GM12892 (cell line): ENCODE data around the gene NRN1L.
A peak's percentile ranks its signal among the peaks of the same experiment; 100 is the strongest.
"Not testable (repeated sequence)": the region's sequence is repeated elsewhere in the genome, so short reads cannot be mapped to it uniquely, and the experiment has no call there.

ENCODE experiments used
- DNase-seq: peaks from one replicate; pipeline ENCODE4 v3.0.0; 2011; ENCODE audit not compliant: insufficient read length
- FAIRE-seq: peaks from 2 replicates; lab custom pipeline; 2011; peaks lifted over from hg19 to GRCh38; lab: Jason Lieb, UNC
- POLR2A ChIP-seq: IDR thresholded peaks from 2 replicates; pipeline ENCODE4 v1.6.1; 2011; ENCODE audit warnings: low read depth, low read length, control low read depth
- POLR2AphosphoS5 ChIP-seq: IDR thresholded peaks from 2 replicates; pipeline ENCODE4 v1.6.1; 2011; ENCODE audit warnings: low read depth, low read length, control low read depth
- TAF1 ChIP-seq: IDR thresholded peaks from 2 replicates; pipeline ENCODE4 v1.6.1; 2011; ENCODE audit warnings: low read depth, mild to moderate bottlenecking, control low read depth, low read length, borderline replicate concordance

Gene NRN1L

DNA sequence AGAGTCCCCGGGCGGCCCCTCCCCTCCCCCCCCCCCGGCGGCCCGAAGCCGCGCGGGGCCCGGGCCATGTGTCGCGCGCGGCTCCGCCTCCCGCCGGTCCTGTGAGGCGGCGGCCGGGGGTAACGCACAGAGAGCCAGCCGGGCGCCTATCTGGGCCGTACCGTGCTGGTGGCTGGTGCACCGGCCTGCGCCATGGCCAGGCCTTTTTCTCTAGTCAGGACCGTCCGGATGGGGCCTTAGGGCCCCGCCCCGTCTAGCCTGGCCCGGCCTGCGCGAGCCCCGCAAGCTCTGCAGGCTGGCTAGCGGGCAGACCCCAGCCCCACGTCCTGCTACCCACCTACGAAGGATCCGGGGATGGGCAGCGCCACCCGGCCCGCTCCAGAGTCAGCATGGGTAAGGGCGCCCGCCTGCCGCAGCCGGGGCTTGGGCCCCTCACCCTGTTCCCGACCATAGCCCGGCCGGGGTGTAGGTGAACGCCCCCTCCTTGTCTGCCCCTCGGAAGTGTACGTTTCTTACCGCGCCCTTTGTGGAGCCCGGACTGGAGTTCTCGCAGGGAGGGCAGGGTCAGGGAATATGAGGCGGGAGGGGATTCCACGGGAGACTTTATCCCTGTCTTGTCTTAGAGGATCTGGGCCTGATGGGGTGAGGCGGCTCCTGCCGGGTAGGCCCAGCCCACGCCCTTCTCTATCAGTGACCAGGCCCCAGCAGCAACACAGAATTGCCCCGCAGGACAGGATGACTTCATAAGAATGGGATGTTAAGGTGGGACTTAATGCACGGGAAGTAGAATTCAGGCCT lies 37.4 kb upstream of the NRN1L start, which contains the start of gene CENPT:
CENPT (minus strand) TSS at position 630 of the 798 bp plus-strand sequence. CDS start 13,834 bp downstream, outside the sequence.
- TF ChIP-seq POLR2A (peak; percentile 9; the same call in 1 of the 2 replicates), POLR2AphosphoS5 (no peak)
- no peak for DNase-seq
- no peak for FAIRE-seq

DNA sequence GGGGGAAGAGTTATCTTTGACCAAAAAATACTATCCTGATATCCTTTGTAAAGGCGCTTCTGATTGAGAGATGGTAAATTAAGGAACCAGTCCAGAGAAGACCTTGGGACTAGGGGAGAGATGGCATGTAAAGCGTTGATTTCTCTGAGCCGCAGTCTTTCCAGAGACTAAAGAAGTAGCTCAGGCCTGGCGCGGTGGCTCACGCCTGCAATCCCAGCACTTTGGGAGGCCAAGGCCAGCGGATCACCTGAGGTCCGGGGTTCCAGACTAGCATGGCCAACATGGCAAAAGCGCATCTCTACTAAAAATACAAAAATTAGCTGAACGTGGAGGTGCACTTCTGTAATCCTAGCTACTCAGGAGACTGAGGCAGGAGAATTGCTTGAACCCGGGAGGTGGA lies 36.6 kb upstream of the NRN1L start:
- TF ChIP-seq POLR2A (no peak), TAF1 (no peak), POLR2AphosphoS5 (no peak)
- FAIRE-seq: no peak
- no peak for DNase-seq

DNA sequence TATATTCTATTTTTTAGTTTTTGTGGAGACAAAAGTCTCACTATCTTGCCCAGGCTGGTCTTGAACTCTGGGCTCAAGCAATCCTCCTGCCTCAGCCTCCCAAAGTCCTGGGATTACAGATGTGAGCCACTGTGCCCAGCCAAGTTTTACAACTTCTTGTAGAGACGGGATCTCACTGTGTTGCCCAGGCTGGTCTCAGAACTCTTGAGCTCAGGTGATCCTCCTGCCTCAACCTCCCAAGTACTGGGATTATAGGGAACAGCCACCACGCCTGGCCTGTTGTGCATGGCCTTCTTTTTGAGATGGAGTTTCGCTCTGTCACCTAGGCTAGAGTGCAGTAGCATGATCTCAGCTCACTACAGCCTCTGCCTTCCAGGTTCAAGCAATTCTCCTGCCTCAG lies 31.0 kb upstream of the NRN1L start:
- DNase-seq: no peak
- no peak for TF ChIP-seq TAF1
- no peak for TF ChIP-seq POLR2AphosphoS5
- TF ChIP-seq POLR2A: no peak
- no peak for FAIRE-seq

DNA sequence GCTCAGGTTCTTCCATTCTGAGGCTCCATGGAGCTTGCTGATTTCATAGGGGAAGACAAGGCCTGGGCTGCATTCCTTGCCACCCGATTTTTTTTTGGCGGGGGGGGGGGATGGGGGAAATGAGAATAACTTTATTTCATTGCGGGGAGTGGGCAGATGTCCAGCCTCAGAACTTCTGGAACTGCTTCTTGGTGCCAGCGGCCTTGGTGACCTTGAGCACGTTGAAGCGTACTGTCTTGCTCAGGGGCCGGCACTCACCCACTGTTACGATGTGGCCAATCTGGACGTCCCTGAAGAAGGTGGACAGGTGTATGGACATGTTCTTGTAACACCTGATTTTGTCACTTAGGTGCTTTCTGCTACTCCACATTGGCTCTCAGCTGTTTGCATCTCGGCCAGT lies 28.9 kb upstream of the NRN1L start:
- DNase-seq: no peak
- no peak for TF ChIP-seq POLR2AphosphoS5
- no peak for TF ChIP-seq TAF1
- no peak for TF ChIP-seq POLR2A
- FAIRE-seq: no peak

DNA sequence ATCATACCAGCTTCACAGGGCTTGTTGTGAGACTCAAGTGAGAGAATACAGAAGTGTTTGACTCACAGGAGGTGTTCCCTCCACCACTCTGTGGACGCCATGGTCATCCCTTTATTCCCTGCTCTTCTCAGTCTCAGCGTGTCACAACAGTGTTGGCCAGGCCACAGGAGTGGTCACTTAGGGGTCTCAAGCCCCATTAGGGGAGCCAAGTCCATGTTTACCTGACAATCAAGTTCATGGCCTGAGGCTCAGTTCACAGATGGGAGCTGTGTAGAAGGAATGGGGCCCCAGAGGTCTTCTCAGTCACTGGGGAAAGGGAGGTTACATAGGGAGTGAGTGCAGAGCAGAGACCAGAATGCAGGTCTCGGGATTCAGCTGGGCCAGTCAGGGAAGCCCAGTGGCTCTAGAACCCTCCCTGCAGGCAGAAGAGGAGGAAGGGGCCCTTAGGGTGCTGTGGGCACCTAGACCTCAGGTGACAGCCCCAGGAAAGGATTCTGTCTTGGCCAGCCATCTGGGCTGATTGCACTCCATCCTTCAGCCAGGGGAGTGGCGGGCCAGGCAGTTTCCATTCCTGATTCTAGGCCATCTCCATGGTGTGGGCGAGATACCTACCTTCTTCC lies 27.6 kb upstream of the NRN1L start:
- FAIRE-seq (no peak), DNase-seq (no peak)
- TF ChIP-seq POLR2AphosphoS5 (no peak), POLR2A (no peak), TAF1 (no peak)

DNA sequence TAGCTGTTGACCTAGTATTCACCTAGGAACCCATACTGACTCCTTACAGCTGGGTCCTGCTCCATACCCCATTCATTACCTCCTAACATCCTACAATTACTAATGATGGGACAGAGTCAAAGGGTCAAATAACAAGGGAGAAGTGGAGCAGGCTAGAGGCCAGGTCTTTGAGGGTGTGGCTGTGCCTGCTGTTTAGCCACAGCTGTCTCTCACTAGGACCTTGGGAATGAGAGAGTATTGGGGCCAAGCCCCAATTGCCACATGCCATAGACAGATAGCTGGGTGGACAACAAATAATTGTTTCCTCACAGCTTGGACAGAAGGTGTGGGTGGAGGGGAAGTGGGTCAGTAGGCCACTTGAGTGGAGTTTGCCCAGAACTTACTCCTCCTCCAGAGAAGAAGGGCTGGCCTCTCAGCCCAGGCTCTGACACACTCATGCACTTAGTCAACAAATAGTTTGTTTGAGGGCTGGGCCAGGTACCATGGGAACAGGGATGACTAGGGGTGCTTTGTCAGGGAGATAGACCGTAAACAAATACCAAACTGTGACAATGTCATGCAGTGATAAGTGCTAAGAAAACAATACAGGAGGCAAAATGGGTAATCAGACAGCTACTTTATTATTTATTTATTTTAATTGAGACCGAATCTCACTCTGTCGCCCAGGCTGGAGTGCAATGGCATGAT lies 27.0 kb upstream of the NRN1L start:
- no peak for FAIRE-seq

DNA sequence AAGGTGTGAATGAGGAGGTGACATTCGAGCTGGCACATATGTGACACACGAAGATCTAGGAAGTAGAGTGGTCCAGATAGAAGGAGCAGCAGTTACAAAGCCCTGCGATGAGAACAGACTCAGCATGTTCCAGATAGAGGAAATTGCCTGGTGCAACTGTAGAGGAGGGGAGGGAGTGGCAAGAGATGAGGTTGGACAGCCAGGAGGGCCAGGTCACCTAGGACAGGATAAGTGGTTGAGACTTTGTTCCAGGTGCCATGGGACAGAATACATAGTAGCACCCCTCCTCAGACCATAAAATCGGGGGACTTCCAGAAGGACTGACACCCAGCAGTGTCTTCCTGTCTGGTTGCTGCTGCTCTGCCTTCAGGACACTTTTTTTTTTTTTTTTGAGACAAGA lies 26.2 kb upstream of the NRN1L start:
- FAIRE-seq (no peak), DNase-seq (no peak)
- TF ChIP-seq POLR2A (no peak), POLR2AphosphoS5 (no peak), TAF1 (no peak)

More for the DNA sequence above, 27.0 kb upstream of the NRN1L start:
- DNase-seq: no peak
- no peak for TF ChIP-seq TAF1
- TF ChIP-seq POLR2AphosphoS5: no peak
- TF ChIP-seq POLR2A: no peak

DNA sequence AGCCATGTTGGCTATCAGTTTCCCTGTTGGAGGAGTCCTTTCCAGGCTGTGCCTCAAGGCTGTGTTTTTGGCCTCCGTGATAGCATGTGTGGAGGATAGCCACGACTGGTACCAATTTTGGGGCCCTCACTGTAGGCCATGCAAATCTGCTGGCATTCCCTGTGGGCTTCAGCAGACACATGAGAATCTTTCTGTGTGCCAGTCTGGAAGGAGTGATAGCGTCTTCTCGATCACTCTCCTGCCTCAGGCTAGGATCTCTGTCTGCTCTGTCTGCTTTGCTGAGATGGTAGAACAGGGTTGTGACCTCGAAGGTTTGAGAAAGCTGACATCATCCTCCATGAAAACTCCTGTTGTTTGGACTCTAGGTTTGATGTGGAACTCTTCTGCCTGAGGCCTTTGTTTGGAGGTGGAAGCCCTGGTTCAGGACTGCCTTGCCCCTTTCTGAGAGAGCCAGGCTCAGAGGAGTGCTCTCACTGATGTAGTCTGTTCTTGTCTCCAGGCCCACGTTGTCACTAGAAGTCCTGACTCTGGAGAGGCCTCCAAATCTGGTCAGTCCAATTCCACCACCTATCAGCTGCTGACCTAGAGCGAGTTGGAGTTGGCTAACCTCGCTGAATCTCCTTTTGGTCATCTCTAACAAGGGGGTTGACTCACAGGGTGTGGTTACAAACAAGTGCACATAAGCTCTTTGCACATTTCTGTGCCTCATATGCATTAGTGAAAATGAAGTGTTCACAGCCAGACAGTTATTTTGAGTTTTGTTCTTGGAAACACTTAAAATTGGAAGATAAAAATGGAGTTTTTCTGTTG lies 23.9 kb upstream of the NRN1L start:
- DNase-seq (no peak), FAIRE-seq (no peak)
- no peak for TF ChIP-seq TAF1
- TF ChIP-seq POLR2A: no peak
- no peak for TF ChIP-seq POLR2AphosphoS5

DNA sequence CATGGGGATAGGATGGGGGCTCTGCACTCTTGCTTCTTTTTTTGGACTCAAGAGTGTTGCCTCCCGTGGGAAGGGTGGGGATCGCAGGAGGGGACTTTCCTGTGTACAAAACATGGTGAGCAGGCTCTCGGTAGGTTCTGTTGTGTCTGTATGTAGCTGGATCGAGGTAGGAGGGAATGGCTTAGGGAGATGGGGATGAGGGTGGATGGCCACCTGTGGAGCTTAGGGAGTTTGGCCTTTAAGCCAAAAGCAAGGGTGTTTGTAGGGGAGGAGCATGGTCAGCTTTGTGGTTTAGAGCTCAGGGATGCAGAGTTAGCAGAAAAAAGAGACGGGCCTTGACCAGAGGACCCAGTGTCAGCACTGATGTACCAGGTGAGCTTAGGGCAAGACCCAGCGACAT lies 22.8 kb upstream of the NRN1L start:
- no peak for FAIRE-seq
- no peak for TF ChIP-seq POLR2AphosphoS5
- DNase-seq: no peak

DNA sequence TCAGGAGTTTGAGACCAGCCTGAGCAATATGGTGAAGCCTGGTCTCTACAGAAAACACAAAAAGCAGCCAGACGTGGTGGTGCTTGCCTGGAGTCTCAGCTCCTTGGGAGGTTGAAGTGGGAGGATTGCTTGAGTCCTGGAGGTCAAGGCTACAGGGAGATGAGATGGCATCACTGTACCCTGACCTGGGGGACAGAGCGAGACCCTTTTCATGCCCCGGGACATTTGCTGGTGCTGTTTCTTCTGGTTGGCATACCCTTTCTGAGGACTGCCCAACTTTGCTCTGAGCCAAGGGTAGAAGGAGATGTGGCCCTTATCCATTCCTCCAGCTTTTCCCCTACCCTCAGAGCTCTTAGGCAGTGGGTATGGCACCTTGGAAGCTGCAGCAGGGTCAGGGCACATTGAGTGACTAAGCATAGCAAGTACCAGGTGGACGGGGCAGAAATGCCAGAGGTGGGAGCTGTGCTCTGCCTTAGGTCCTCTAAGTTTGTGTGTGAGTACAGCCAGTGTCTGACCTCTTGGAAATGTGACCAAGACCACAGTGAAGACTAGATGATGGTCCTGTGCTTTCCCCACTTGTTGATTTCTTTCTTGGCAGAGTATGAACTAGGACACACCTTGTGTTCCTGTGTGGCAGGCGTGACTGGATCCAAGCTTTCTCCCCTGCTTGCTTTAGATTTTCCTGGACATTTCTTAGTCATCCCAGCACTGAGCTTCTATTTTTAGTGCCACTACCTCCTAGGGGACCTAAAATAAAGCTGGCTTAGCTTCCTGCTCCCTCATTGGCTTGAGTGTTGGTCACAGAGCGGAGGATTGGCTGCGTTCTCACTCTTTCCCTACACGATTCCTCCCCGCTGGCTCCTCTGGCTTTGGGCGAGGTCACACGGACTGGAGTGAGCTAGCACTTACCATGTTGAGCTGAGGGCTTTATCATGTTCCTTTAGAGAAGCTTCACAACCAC lies 21.8 kb upstream of the NRN1L start:
- TF ChIP-seq TAF1: no peak
- no peak for TF ChIP-seq POLR2A
- no peak for TF ChIP-seq POLR2AphosphoS5
- no peak for DNase-seq
- no peak for FAIRE-seq

DNA sequence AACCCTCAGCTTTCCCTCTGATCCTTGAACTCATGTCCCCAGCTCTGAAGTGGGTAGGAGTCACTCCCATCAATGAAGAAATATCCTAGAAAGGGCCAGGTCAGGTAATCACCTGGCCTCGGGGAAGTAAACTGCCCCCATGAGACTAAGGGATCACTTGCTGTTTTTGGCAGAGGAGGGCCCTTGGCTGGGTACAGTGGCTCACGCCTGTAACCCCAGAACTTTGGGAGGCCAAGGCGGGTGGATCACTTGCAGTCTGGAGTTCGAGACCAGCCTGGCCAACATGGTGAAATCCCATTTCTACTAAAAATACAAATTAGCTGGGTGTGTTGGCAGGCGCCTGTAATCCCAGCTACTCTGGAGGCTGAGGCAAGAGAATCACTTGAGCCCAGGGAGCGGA lies 20.6 kb upstream of the NRN1L start:
- not testable (repeated sequence) for FAIRE-seq, DNase-seq
